ENCODE data around the gene WFS1.
A peak's percentile ranks its signal among the peaks of the same experiment; 100 is the strongest.

Gene WFS1

GRCh38 chr4:6235901-6236640, 33.6 kb upstream of the WFS1 start:
- Histone ChIP-seq H3K36me3 (ENCODE audit: control insufficient read depth in 5 of 5, insufficient read depth in 5 of 5, low read length in 5 of 5) (no peaks in the 10 kb centered on the region), H3K27me3 (ENCODE audit: control insufficient read depth in 5 of 5, insufficient read depth in 4 of 5, low read length in 5 of 5) (peaks cover 0 to 25% (median 13%) of the 10 kb centered on the region in 5 donors), H3K4me1 (ENCODE audit: control insufficient read depth in 5 of 5, insufficient read depth in 5 of 5, low read length in 5 of 5) (no peaks in the 10 kb centered on the region), H3K9me3 (ENCODE audit: control insufficient read depth in 5 of 5, low read length in 5 of 5) (no peaks in the 10 kb centered on the region), H3K4me3 (ENCODE audit: low read depth in 1 of 5, low read length in 5 of 5) (no peak overlapping the region), H3K27ac (ENCODE audit: low read depth, low read length) (no peak overlapping the region), H3K9ac (ENCODE audit: low read length in 5 of 5) (no peak overlapping the region)

DNA sequence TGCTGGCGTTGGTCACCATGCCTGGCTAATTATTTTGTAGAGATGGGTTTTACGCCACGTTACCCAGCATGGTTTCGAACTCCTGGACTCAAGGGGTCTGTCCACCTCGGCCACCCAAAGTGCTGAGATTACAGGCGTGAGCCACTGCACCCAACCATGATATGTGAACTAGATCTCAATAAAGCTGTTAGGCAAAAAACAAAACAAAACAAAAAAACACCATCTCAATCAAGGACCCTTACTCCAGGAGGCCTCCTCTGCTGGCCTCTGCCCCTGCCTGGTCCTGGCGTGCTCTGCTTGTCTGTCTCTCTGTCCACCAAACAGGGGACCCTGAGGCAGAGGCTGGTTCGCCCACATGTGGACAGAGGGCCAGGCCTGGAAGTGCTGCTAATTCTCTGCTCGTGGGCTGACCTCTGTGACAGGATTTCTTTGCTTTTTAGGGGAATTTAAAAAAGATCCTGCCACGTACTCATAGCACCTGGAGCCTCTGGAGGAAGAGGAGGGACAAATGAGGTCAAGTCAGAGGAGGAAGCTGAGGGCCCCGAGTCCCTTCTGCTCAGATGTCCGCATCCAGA, 32.7 kb upstream of the WFS1 start:
- Histone ChIP-seq H3K27ac (ENCODE audit: low read depth, low read length) (no peak overlapping the region), H3K9me3 (ENCODE audit: control insufficient read depth in 5 of 5, low read length in 5 of 5) (no peaks in the 10 kb centered on the region), H3K4me3 (ENCODE audit: low read depth in 1 of 5, low read length in 5 of 5) (no peak overlapping the region), H3K4me1 (ENCODE audit: control insufficient read depth in 5 of 5, insufficient read depth in 5 of 5, low read length in 5 of 5) (no peaks in the 10 kb centered on the region), H3K36me3 (ENCODE audit: control insufficient read depth in 5 of 5, insufficient read depth in 5 of 5, low read length in 5 of 5) (no peaks in the 10 kb centered on the region), H3K27me3 (ENCODE audit: control insufficient read depth in 5 of 5, insufficient read depth in 4 of 5, low read length in 5 of 5) (peaks cover 0 to 25% (median 11%) of the 10 kb centered on the region in 5 donors), H3K9ac (ENCODE audit: low read length in 5 of 5) (no peak overlapping the region)

DNA sequence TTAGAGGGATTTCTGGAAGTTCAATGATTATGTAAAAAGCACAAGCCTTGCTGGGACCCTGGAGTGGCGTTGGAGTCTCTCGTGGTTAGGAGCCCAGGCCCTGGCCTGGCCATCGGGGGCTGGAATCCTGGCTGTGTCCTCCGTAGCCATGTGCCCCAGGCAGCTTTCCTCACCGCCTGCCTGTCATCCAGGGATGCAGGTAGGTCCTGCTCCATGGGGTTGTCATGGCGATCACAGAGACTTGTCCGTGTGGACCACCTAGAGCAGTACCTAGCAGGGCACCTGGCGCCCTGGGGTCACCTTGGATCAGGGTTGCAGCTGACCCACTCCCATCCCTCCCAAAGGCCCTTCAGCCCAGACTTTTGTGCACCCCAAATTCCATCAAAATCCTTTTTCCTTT, 30.2 kb upstream of the WFS1 start:
- Histone ChIP-seq H3K27me3 (ENCODE audit: control insufficient read depth in 5 of 5, insufficient read depth in 4 of 5, low read length in 5 of 5) (peaks cover 0 to 33% (median 28%) of the 10 kb centered on the region in 5 donors), H3K4me1 (ENCODE audit: control insufficient read depth in 5 of 5, insufficient read depth in 5 of 5, low read length in 5 of 5) (no peaks in the 10 kb centered on the region), H3K36me3 (ENCODE audit: control insufficient read depth in 5 of 5, insufficient read depth in 5 of 5, low read length in 5 of 5) (no peaks in the 10 kb centered on the region), H3K9me3 (ENCODE audit: control insufficient read depth in 5 of 5, low read length in 5 of 5) (peaks cover 0 to 6% (median 3%) of the 10 kb centered on the region in 5 donors), H3K27ac (ENCODE audit: low read depth, low read length) (no peak overlapping the region), H3K9ac (ENCODE audit: low read length in 5 of 5) (no peak overlapping the region), H3K4me3 (ENCODE audit: low read depth in 1 of 5, low read length in 5 of 5) (no peak overlapping the region)

- Histone ChIP-seq H3K36me3 (ENCODE audit: control insufficient read depth in 5 of 5, insufficient read depth in 5 of 5, low read length in 5 of 5) (no peaks in the 10 kb centered on the region), H3K4me3 (ENCODE audit: low read depth in 1 of 5, low read length in 5 of 5) (no peak overlapping the region), H3K9me3 (ENCODE audit: control insufficient read depth in 5 of 5, low read length in 5 of 5) (peaks cover 0 to 6% (median 3%) of the 10 kb centered on the region in 5 donors), H3K4me1 (ENCODE audit: control insufficient read depth in 5 of 5, insufficient read depth in 5 of 5, low read length in 5 of 5) (peaks cover 0 to 1% (median 0%) of the 10 kb centered on the region in 5 donors), H3K27me3 (ENCODE audit: control insufficient read depth in 5 of 5, insufficient read depth in 4 of 5, low read length in 5 of 5) (peaks cover 0 to 33% (median 30%) of the 10 kb centered on the region in 5 donors), H3K9ac (ENCODE audit: low read length in 5 of 5) (no peak overlapping the region), H3K27ac (ENCODE audit: low read depth, low read length) (no peak overlapping the region)
These were observed 29.7 kb upstream of the WFS1 start for GRCh38 chr4:6239968-6240367.

- Histone ChIP-seq H3K36me3 (ENCODE audit: control insufficient read depth in 5 of 5, insufficient read depth in 5 of 5, low read length in 5 of 5) (no peaks in the 10 kb centered on the region), H3K27ac (ENCODE audit: low read depth, low read length) (no peak overlapping the region), H3K4me1 (ENCODE audit: control insufficient read depth in 5 of 5, insufficient read depth in 5 of 5, low read length in 5 of 5) (peaks cover 0 to 12% (median 8%) of the 10 kb centered on the region in 5 donors), H3K4me3 (ENCODE audit: low read depth in 1 of 5, low read length in 5 of 5) (no peak overlapping the region), H3K9ac (ENCODE audit: low read length in 5 of 5) (no peak overlapping the region), H3K9me3 (ENCODE audit: control insufficient read depth in 5 of 5, low read length in 5 of 5) (peaks cover 0 to 6% (median 3%) of the 10 kb centered on the region in 5 donors), H3K27me3 (ENCODE audit: control insufficient read depth in 5 of 5, insufficient read depth in 4 of 5, low read length in 5 of 5) (peaks cover 0 to 38% (median 33%) of the 10 kb centered on the region in 5 donors)
These were observed 28.4 kb upstream of the WFS1 start for GRCh38 chr4:6241062-6241845.

DNA sequence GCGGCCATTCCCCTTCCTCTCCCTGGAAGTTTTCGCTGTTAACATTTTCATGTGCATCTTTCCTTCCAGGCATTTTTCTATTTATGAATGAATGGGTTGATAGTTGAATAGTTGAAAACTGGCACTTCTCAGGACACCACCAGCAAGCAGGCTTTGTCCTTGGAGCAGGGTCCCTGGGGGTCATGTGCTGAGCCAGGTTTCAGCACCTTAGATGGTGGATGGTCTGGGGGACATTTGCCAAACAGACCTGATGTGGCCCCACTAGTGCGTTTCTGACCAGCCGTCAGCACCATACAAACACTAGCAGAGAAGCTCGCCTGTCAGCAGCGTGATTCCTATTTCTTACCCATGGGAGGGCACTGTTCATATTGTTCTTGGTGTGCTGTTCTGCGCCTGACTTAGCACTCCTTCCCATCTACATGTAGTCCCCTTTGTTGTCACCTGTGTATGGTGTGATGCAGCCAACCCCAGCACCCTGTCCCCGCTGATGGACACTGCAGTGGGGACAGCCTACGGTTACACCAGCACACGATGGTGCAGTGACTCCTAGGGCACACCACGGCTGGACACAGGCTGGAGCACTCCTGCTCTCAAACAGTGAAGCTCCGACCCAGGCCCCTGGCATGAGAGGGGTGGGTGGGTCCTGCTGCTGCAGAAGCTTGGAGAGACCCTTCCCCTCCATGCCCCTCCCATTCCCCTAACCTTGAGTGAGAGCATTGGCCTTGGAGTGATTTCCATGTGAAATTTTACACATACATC, 27.2 kb upstream of the WFS1 start:
- H3K36me3 ChIP-seq (ENCODE audit: control insufficient read depth in 5 of 5, insufficient read depth in 5 of 5, low read length in 5 of 5), result no peaks in the 10 kb centered on the region
- H3K9ac ChIP-seq (ENCODE audit: low read length in 5 of 5), result no peak overlapping the region
- peaks cover 0 to 43% (median 39%) of the 10 kb centered on the region in 5 donors for H3K27me3 ChIP-seq (ENCODE audit: control insufficient read depth in 5 of 5, insufficient read depth in 4 of 5, low read length in 5 of 5)
- peaks cover 0 to 6% (median 3%) of the 10 kb centered on the region in 5 donors for H3K9me3 ChIP-seq (ENCODE audit: control insufficient read depth in 5 of 5, low read length in 5 of 5)
- peaks cover 0 to 12% (median 8%) of the 10 kb centered on the region in 5 donors for H3K4me1 ChIP-seq (ENCODE audit: control insufficient read depth in 5 of 5, insufficient read depth in 5 of 5, low read length in 5 of 5)
- no peak overlapping the region for H3K27ac ChIP-seq (ENCODE audit: low read depth, low read length)
- no peak overlapping the region for H3K4me3 ChIP-seq (ENCODE audit: low read depth in 1 of 5, low read length in 5 of 5)

- Histone ChIP-seq H3K36me3 (ENCODE audit: control insufficient read depth in 5 of 5, insufficient read depth in 5 of 5, low read length in 5 of 5) (no peaks in the 10 kb centered on the region), H3K9me3 (ENCODE audit: control insufficient read depth in 5 of 5, low read length in 5 of 5) (peaks cover 0 to 6% (median 3%) of the 10 kb centered on the region in 5 donors), H3K4me1 (ENCODE audit: control insufficient read depth in 5 of 5, insufficient read depth in 5 of 5, low read length in 5 of 5) (peaks cover 0 to 12% (median 8%) of the 10 kb centered on the region in 5 donors), H3K9ac (ENCODE audit: low read length in 5 of 5) (no peak overlapping the region), H3K27me3 (ENCODE audit: control insufficient read depth in 5 of 5, insufficient read depth in 4 of 5, low read length in 5 of 5) (peaks cover 0 to 58% (median 55%) of the 10 kb centered on the region in 5 donors), H3K4me3 (ENCODE audit: low read depth in 1 of 5, low read length in 5 of 5) (peak overlapping the region in 3 of 5 donors; percentile 38 to 69 (median 53)), H3K27ac (ENCODE audit: low read depth, low read length) (no peak overlapping the region)
These were observed 24.1 kb upstream of the WFS1 start for GRCh38 chr4:6245246-6246169.

DNA sequence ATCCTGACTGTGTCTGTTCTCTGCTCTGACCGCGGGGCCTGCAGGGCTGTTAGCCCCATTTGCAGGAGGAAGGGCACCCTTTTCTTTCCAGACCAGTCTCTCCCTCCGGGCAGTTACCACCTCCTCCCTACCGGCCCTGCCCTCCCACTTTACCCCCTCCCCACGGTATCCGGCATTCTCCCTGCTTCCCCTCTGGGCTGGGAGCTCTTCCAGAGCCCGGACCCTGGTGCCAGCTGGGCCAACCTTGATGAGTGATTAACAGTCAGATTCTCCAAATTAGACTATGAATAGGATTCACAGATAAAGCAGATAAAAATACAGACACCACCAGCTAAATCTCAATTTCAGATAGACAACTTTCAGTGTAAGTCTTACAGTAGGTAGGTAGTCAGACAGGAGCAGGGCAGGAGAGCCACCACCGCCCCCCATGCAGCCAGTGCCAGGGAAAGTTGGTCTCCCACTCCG, 23.4 kb upstream of the WFS1 start:
- H3K4me3 ChIP-seq (ENCODE audit: low read depth in 1 of 5, low read length in 5 of 5), result peak overlapping the region in 2 of 5 donors; percentile 53 to 69
- no peaks in the 10 kb centered on the region for H3K36me3 ChIP-seq (ENCODE audit: control insufficient read depth in 5 of 5, insufficient read depth in 5 of 5, low read length in 5 of 5)
- no peak overlapping the region for H3K27ac ChIP-seq (ENCODE audit: low read depth, low read length)
- peaks cover 0 to 6% (median 3%) of the 10 kb centered on the region in 5 donors for H3K9me3 ChIP-seq (ENCODE audit: control insufficient read depth in 5 of 5, low read length in 5 of 5)
- H3K27me3 ChIP-seq (ENCODE audit: control insufficient read depth in 5 of 5, insufficient read depth in 4 of 5, low read length in 5 of 5), result peaks cover 0 to 59% (median 56%) of the 10 kb centered on the region in 5 donors
- H3K4me1 ChIP-seq (ENCODE audit: control insufficient read depth in 5 of 5, insufficient read depth in 5 of 5, low read length in 5 of 5), result peaks cover 0 to 12% (median 8%) of the 10 kb centered on the region in 5 donors
- H3K9ac ChIP-seq (ENCODE audit: low read length in 5 of 5), result no peak overlapping the region

- Histone ChIP-seq H3K4me3 (ENCODE audit: low read depth in 1 of 5, low read length in 5 of 5) (no peak overlapping the region), H3K9ac (ENCODE audit: low read length in 5 of 5) (no peak overlapping the region), H3K27me3 (ENCODE audit: control insufficient read depth in 5 of 5, insufficient read depth in 4 of 5, low read length in 5 of 5) (peaks cover 0 to 50% (median 49%) of the 10 kb centered on the region in 5 donors), H3K9me3 (ENCODE audit: control insufficient read depth in 5 of 5, low read length in 5 of 5) (peaks cover 0 to 6% (median 3%) of the 10 kb centered on the region in 5 donors), H3K36me3 (ENCODE audit: control insufficient read depth in 5 of 5, insufficient read depth in 5 of 5, low read length in 5 of 5) (no peaks in the 10 kb centered on the region), H3K27ac (ENCODE audit: low read depth, low read length) (no peak overlapping the region), H3K4me1 (ENCODE audit: control insufficient read depth in 5 of 5, insufficient read depth in 5 of 5, low read length in 5 of 5) (peaks cover 0 to 12% (median 8%) of the 10 kb centered on the region in 5 donors)
These were observed 21.3 kb upstream of the WFS1 start for GRCh38 chr4:6248394-6248793.

Measured in subcutaneous abdominal adipose tissue (tissue), 5 donors.